D341Med (cell line): Measurements from ENCODE around the gene MCM3AP.

Experiments
- DNase-seq: peaks from one replicate; pipeline ENCODE4 v3.0.0; 2012; ENCODE audit warnings: low spot score

The MCM3AP gene

GRCh38 chr21:46269466-46269865, 15.9 kb downstream of the MCM3AP start:
- no peak for DNase-seq

GRCh38 chr21:46268371-46268770, 17.0 kb downstream of the MCM3AP start:
- no peak for DNase-seq

GRCh38 chr21:46266946-46267345, 18.5 kb downstream of the MCM3AP start:
- DNase-seq, result no peak

- no peak for DNase-seq
Measured at GRCh38 chr21:46265736-46266525, 19.5 kb downstream of the MCM3AP start.

GRCh38 chr21:46264690-46265144, 20.7 kb downstream of the MCM3AP start:
- no peak for DNase-seq

- no peak for DNase-seq
Measured at GRCh38 chr21:46264046-46264689, 21.2 kb downstream of the MCM3AP start.

GRCh38 chr21:46256501-46256994, 28.9 kb downstream of the MCM3AP start:
- no peak for DNase-seq

- DNase-seq, result no peak
Measured at GRCh38 chr21:46255758-46256337, 29.6 kb downstream of the MCM3AP start.

GRCh38 chr21:46255166-46255565, 30.2 kb downstream of the MCM3AP start:
- DNase-seq, result no peak

GRCh38 chr21:46254208-46254975, 31.0 kb downstream of the MCM3AP start:
- no peak for DNase-seq

- no peak for DNase-seq
Measured at GRCh38 chr21:46253610-46254124, 31.7 kb downstream of the MCM3AP start.

GRCh38 chr21:46252840-46253239, 32.6 kb downstream of the MCM3AP start:
- no peak for DNase-seq

GRCh38 chr21:46250146-46250725, 35.2 kb downstream of the MCM3AP start:
- no peak for DNase-seq

GRCh38 chr21:46248827-46249226, 36.6 kb downstream of the MCM3AP start:
- DNase-seq, result no peak

- no peak for DNase-seq
Measured at GRCh38 chr21:46248422-46248782, 37.0 kb downstream of the MCM3AP start.

GRCh38 chr21:46247699-46248421, 37.6 kb downstream of the MCM3AP start:
- DNase-seq, result no peak

GRCh38 chr21:46246345-46246744, 39.1 kb downstream of the MCM3AP start:
- no peak for DNase-seq

GRCh38 chr21:46245213-46245915, 40.0 kb downstream of the MCM3AP start:
- no peak for DNase-seq

- DNase-seq, result no peak
Measured at GRCh38 chr21:46244602-46245001, 40.8 kb downstream of the MCM3AP start.

- DNase-seq, result no peak
Measured at GRCh38 chr21:46243960-46244361, 41.5 kb downstream of the MCM3AP start.
